K562 (cell line): ENCODE results near the gene ARF1. TPM values are rescaled to one million over a fixed set of nuclear protein-coding genes. Genes with fewer than 3 reads are reported as not detected.

Source experiments
- BRD9 ChIP-seq: fragments of 450-650 bp; IDR thresholded peaks from 2 replicates; pipeline ENCODE4 v1.6.1; 2018; ENCODE audit warnings: low read depth; ENCODE audit not compliant: partially characterized antibody
- HBP1 ChIP-seq: fragments of 450-650 bp; formaldehyde crosslinking; IDR thresholded peaks from 2 replicates; pipeline ENCODE4 v1.4.0; 2022; ENCODE audit warnings: missing genetic modification characterization
- HLTF ChIP-seq: fragments of 450-650 bp; IDR thresholded peaks from 2 replicates; pipeline ENCODE4 v1.6.1; 2016
- LARP7 ChIP-seq: fragments of 450-650 bp; IDR thresholded peaks from 2 replicates; pipeline ENCODE4 v1.6.1; 2016
- NFATC3 ChIP-seq: fragments of 450-650 bp; IDR thresholded peaks from 2 replicates; pipeline ENCODE4 v1.6.1; 2017; ENCODE audit warnings: mild to moderate bottlenecking
- NFRKB ChIP-seq: fragments of 450-650 bp; IDR thresholded peaks from 2 replicates; pipeline ENCODE4 v1.6.1; 2016; ENCODE audit warnings: low read depth
- POLR2B ChIP-seq: fragments of 450-650 bp; IDR thresholded peaks from 2 replicates; pipeline ENCODE4 v1.6.1; 2018; ENCODE audit warnings: low read depth; ENCODE audit not compliant: partially characterized antibody
- SMARCC2 ChIP-seq: fragments of 450-650 bp; IDR thresholded peaks from 2 replicates; pipeline ENCODE4 v1.6.1; 2017; ENCODE audit warnings: antibody characterized with exemption, moderate library complexity, mild to moderate bottlenecking, low read depth
- THRAP3 ChIP-seq: fragments of 450-650 bp; IDR thresholded peaks from 2 replicates; pipeline ENCODE4 v1.6.1; 2016; ENCODE audit warnings: mild to moderate bottlenecking, inconsistent platforms, borderline replicate concordance
- ZBTB12 ChIP-seq: fragments of 250-450 bp; sonication (Bioruptor Pico); IDR thresholded peaks from 2 replicates; pipeline ENCODE4 v1.4.0; 2020
- ZNF318 ChIP-seq, 2 experiments: fragments of 450-650 bp; IDR thresholded peaks; 2 replicates each; pipeline ENCODE4 v1.6.1; 2016; ENCODE audit warnings: mild to moderate bottlenecking in 2 of 2, borderline replicate concordance in 1 of 2, low read depth in 1 of 2, moderate library complexity in 1 of 2
- polyA plus RNA-seq, 8 experiments: library from polyadenylated mRNA; depleted of rRNA in 4 of 8; stranded (reverse) in 5 of 8; unstranded in 3 of 8; fragments of >200 nt; fragmentation: Nextera tagmentation in 2 of 8; fragmentation: Illumina TruSeq in 1 of 8; extraction: Ambion mirVana in 2 of 8; extraction: Trizol in 1 of 8; gene quantifications; 2 replicates each; pipeline versions ENCODE4 v1.2.1 to v1.2.3, GENCODE V29; 2011 to 2014; ENCODE audit warnings: inconsistent platforms in 1 of 8, missing spikeins in 1 of 8
- total RNA-seq, 7 experiments: library from RNA; depleted of rRNA in 6 of 7; stranded (reverse); fragments of >200 nt in 6 of 7; fragmentation: Illumina TruSeq in 2 of 7; extraction: Trizol in 2 of 7; gene quantifications; 2 replicates each; pipeline versions ENCODE4 v1.2.1 to v1.2.3, GENCODE V29; 2011 to 2021; ENCODE audit warnings: low replicate concordance in 1 of 7
- TF ChIP-seq, protein P1 (sequence below): fragments of 200-800 bp; sonication (Bioruptor generic); IDR thresholded peaks from 2 replicates; pipeline ENCODE4 v1.6.1; 2016; ENCODE audit warnings: missing genetic modification characterization, missing compliant biosample characterization

The ARF1 gene
- total and polyA plus RNA-seq, 9 of the 15 experiments (the other 6 are each of a cell fraction or from before 2014, with no cell fraction given): 69.8 to 593 (median 325) TPM

DNA sequence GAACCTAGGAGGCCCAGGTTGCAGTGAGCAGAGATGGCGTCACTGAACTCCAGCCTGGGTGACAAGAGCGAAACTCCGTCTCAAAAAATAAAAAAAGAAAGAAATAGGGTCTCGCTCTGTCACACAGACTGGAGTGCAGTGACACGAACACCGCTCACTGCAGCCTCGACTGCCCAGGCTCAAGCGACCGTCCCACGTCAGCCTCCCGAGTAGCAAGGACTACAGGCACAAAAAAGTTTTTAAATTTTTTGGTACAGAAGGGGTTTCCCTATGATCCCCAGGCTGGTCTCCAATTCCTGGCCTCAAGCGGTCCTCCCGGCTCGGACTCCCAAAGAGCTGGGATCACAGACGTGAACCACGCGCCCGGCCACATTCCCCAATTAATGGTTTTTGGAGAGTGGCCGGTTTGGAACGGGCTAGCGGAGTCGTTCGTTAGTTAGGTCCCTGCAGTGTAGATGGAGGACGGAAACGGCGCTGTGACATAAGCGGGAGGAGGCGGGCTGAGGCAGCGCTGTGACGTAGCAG is 57.0 kb downstream of the ARF1 start (continued):
- TF ChIP-seq, protein P1, sequence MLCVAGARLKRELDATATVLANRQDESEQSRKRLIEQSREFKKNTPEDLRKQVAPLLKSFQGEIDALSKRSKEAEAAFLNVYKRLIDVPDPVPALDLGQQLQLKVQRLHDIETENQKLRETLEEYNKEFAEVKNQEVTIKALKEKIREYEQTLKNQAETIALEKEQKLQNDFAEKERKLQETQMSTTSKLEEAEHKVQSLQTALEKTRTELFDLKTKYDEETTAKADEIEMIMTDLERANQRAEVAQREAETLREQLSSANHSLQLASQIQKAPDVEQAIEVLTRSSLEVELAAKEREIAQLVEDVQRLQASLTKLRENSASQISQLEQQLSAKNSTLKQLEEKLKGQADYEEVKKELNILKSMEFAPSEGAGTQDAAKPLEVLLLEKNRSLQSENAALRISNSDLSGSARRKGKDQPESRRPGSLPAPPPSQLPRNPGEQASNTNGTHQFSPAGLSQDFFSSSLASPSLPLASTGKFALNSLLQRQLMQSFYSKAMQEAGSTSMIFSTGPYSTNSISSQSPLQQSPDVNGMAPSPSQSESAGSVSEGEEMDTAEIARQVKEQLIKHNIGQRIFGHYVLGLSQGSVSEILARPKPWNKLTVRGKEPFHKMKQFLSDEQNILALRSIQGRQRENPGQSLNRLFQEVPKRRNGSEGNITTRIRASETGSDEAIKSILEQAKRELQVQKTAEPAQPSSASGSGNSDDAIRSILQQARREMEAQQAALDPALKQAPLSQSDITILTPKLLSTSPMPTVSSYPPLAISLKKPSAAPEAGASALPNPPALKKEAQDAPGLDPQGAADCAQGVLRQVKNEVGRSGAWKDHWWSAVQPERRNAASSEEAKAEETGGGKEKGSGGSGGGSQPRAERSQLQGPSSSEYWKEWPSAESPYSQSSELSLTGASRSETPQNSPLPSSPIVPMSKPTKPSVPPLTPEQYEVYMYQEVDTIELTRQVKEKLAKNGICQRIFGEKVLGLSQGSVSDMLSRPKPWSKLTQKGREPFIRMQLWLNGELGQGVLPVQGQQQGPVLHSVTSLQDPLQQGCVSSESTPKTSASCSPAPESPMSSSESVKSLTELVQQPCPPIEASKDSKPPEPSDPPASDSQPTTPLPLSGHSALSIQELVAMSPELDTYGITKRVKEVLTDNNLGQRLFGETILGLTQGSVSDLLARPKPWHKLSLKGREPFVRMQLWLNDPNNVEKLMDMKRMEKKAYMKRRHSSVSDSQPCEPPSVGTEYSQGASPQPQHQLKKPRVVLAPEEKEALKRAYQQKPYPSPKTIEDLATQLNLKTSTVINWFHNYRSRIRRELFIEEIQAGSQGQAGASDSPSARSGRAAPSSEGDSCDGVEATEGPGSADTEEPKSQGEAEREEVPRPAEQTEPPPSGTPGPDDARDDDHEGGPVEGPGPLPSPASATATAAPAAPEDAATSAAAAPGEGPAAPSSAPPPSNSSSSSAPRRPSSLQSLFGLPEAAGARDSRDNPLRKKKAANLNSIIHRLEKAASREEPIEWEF: no peak
- TF ChIP-seq BRD9 (peak; percentile 65), NFATC3 (peak; percentile 77; the same call in 1 of the 2 replicates), ZBTB12 (no peak), HBP1 (CRISPR knock-in tag) (peak; percentile 45; the same call in 1 of the 2 replicates), SMARCC2 (0 out of 2 replicates have a peak, but pooled peaks have one; percentile 44), ZNF318 (IDR thresholded peaks at IDR 0.05; ENCODE audit: borderline replicate concordance in 1 of 2, low read depth in 1 of 2) (peak in 1 of 2 experiments; percentile 68; a peak in 1 of 4 replicates), POLR2B (peak; percentile 89), HLTF (peak; percentile 73; the same call in 1 of the 2 replicates), LARP7 (0 out of 2 replicates have a peak, but pooled peaks have one; percentile 10), THRAP3 (0 out of 2 replicates have a peak, but pooled peaks have one; percentile 68), NFRKB (peak; percentile 80)
